Thyroid gland (tissue), 4 donors: ENCODE data around the gene TELO2.

Source experiments
- POLR2A ChIP-seq, 2 donors: fragments of 450-650 bp; IDR thresholded peaks; one replicate each; pipeline ENCODE4 v1.6.1; 2017; ENCODE audit warnings: antibody characterized with exemption in 2 of 2, mild to moderate bottlenecking in 2 of 2, moderate library complexity in 1 of 2
- TF ChIP-seq, protein P1 (sequence below), 6 experiments: fragments of 200-600 bp in 3 of 6; fragments of 450-650 bp in 3 of 6; sonication (generic) in 3 of 6; IDR thresholded peaks; one replicate each; pipeline ENCODE4 v1.5.1; 2016 to 2019; ENCODE audit warnings: antibody characterized with exemption in 6 of 6, mild to moderate bottlenecking in 2 of 6, inconsistent platforms in 1 of 6, moderate library complexity in 1 of 6

DNA sequence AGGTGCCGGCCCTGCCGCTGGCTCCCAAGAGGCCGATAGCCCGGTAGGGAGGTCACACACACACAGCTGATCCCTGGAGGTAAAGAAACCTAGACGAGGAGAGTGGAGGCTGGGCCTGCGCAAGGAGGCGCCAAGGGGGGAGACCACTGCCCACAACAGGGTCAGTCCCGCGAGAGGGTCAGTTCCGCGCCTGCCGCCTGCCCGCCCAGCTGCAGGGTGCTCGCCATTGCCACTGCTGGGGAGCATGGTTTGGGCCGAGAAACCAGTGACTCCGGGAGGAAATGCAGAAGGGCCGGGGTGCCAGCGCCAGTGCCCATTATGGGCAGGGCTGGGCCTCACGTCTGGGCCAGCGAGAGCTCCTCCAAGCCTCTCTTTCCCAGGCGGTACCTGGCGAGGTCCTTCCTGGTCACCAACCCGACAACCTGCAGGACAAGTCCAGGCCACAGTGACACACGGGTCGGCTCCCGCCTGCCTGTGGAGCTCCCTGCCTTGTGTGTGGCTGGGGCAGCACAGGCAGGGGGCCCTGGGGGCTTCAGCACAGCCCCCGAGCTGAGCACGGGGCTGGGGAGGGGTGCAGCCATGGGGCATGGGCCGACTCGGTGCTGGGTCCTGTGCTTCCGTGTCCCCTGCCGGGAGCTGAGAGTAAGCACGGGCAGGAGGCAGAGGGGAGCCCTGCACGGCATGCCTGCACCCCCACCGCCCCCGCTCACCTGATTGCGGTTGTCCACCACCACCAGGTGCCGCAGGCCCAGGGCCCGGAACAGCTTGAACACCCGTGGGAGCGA lies 46.7 kb upstream of the TELO2 start:
- TF ChIP-seq POLR2A (IDR thresholded peaks at IDR 0.05), result no peak
- TF ChIP-seq, protein P1, sequence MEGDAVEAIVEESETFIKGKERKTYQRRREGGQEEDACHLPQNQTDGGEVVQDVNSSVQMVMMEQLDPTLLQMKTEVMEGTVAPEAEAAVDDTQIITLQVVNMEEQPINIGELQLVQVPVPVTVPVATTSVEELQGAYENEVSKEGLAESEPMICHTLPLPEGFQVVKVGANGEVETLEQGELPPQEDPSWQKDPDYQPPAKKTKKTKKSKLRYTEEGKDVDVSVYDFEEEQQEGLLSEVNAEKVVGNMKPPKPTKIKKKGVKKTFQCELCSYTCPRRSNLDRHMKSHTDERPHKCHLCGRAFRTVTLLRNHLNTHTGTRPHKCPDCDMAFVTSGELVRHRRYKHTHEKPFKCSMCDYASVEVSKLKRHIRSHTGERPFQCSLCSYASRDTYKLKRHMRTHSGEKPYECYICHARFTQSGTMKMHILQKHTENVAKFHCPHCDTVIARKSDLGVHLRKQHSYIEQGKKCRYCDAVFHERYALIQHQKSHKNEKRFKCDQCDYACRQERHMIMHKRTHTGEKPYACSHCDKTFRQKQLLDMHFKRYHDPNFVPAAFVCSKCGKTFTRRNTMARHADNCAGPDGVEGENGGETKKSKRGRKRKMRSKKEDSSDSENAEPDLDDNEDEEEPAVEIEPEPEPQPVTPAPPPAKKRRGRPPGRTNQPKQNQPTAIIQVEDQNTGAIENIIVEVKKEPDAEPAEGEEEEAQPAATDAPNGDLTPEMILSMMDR (IDR thresholded peaks at IDR 0.05), result no peak
